ENCODE results near the gene OR7G1.
"Not testable (repeated sequence)": the region's sequence is repeated elsewhere in the genome, so short reads cannot be mapped to it uniquely, and the experiment has no call there.

Gene OR7G1

DNA sequence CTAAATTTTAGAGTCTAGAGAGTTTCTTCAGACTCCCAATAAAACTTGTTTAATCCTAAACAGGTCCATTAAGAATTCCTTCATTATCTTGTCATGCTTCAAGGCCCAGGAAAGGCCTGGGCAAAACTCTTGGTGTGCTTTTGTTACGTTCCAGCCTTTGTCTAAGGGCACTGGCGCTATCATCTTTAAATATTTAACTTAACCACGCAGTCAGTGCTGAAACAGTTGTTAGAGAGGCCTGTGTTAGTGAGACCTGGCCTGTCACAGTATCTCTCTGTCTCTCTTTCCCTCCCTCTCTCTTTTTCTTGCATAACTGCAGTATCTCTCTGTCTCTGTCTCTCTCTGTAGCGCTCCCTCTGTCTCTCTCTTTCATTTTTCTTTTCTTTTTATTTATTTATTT, 36.9 kb downstream of the OR7G1 start:
- DNase-seq (ENCODE audit: low read depth in 2 of 3, low spot score in 1 of 3): no peak

DNA sequence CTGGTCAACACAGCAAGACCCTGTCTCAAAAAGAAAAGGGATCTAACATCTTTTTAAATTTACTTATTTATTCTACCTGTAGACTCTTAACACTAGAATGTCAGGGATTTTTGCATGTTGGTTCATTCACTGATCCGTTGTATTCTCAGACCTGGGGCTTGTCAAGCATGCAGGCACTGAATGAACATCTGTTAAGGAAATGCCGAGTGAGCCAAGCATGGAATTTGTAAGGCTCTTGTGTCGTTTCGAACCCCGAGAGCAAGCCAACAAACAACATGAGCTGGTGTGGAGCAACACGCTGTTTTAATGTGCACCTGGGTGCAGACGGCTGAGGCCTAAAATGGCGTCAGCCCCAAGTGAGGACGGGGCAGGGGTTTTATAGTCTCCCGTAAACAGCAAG, 38.7 kb downstream of the OR7G1 start:
- DNase-seq (ENCODE audit: low read depth in 2 of 3, low spot score in 1 of 3): no peak

GRCh38 chr19:9075064-9075949, 40.3 kb downstream of the OR7G1 start:
- no peak for DNase-seq (ENCODE audit: low read depth in 2 of 3, low spot score in 1 of 3)

DNA sequence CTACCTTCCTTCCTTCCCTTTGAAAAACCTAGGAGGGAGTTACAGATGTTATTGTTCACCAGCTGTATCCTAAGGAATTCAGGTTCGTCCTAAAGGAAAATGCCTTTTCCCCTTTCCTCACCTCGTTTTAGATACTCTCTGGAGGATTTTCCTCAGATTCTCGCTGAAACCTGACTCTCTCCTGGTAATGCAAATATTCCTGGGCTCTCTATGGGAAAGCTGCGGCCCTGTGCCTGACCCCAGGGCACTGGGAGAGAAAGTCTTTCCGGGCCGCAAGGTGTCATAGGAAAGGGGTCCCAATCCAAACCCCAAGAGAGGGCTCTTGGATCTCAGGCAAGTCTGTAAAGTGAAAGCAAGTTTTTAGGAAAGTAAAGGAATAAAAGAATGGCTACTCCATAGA, 41.8 kb downstream of the OR7G1 start:
- DNase-seq (ENCODE audit: low read depth in 2 of 3, low spot score in 1 of 3): no peak

DNA sequence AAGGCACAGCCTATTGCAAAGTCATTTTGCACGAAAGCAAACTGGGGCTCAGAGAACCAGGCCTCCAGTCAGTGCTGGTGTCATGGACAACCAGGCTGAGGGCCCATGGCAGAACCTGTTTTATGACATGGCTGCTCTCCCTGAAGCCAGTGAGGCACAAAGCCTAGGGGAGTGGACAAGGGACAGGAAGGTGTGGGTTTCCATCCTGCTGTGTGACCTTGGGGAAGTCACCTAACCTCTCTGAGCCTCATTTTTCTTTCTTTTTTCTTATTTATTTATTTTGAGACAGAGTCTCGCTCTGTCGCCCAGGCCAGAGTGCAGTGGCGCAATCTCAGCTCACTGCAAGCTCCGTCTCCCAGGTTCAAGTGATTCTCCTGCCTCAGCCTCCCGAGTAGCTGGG, 43.8 kb downstream of the OR7G1 start:
- not testable (repeated sequence) for DNase-seq (ENCODE audit: low read depth in 2 of 3, low spot score in 1 of 3)

DNA sequence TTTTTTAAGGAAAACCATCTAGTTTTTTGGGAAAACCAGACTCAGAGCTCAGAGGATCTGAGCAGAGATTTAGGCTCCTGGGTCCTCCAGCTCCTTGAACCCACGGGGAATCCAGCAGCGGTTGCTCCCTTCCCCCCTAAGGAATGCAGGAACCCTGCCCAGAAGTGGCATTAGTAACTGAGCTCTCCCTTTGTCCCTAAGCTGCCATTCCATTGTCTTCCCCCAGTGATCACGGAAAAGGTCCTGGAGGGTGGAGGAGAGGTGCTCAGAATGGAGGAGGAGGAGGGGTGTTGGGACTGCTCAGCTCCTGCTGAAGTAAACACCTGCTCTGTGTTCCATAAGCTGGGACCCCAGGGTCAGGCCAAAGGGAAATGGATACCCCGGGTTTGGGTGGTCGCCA, 45.5 kb downstream of the OR7G1 start:
- no peak for DNase-seq (ENCODE audit: low read depth in 2 of 3, low spot score in 1 of 3)

GRCh38 chr19:9065457-9066014, 50.0 kb downstream of the OR7G1 start:
- DNase-seq (ENCODE audit: low read depth in 2 of 3, low spot score in 1 of 3): no peak
